ENCODE data around the gene MRPL18.
"Not testable (repeated sequence)": the region's sequence is repeated elsewhere in the genome, so short reads cannot be mapped to it uniquely, and the experiment has no call there.

The MRPL18 gene

GRCh38 chr6:159790149-159790955, at the start of gene MRPL18:
TSS of gene MRPL18 (plus strand) at chr6:159790467. CDS start at chr6:159790588, 121 bp downstream.
- DNase-seq: peak; percentile 68 to 78 (median 74)

- no peak for DNase-seq
Measured at GRCh38 chr6:159742165-159742564, 48.1 kb upstream of the MRPL18 start.

- DNase-seq: no peak
Measured at GRCh38 chr6:159745081-159745480, 45.2 kb upstream of the MRPL18 start.

- DNase-seq: no peak
Measured at GRCh38 chr6:159746759-159747158, 43.5 kb upstream of the MRPL18 start.

- not testable (repeated sequence) for DNase-seq
Measured at GRCh38 chr6:159748127-159748526, 42.1 kb upstream of the MRPL18 start.

GRCh38 chr6:159751448-159751847, 38.8 kb upstream of the MRPL18 start:
- no peak for DNase-seq

GRCh38 chr6:159753081-159753872, 37.0 kb upstream of the MRPL18 start:
- DNase-seq: no peak

GRCh38 chr6:159754401-159754800, 35.9 kb upstream of the MRPL18 start:
- DNase-seq: no peak

- DNase-seq: no peak
Measured at GRCh38 chr6:159754959-159755914, 35.0 kb upstream of the MRPL18 start.

GRCh38 chr6:159756508-159756907, 33.8 kb upstream of the MRPL18 start:
- DNase-seq: no peak

GRCh38 chr6:159758031-159759001, 32.0 kb upstream of the MRPL18 start:
- DNase-seq: no peak

GRCh38 chr6:159759645-159760044, 30.6 kb upstream of the MRPL18 start:
- DNase-seq: no peak

- no peak for DNase-seq
Measured at GRCh38 chr6:159760602-159761057, 29.6 kb upstream of the MRPL18 start.

- DNase-seq: peak in 1 of 4 experiments; percentile 26
Measured at GRCh38 chr6:159761129-159761872, 29.0 kb upstream of the MRPL18 start.

- peak; percentile 76 to 90 (median 84) for DNase-seq
Measured at GRCh38 chr6:159761873-159762680, 28.2 kb upstream of the MRPL18 start, which contains the start of gene ACAT2. TSS of gene ACAT2 (plus strand) at chr6:159762045. CDS start at chr6:159762088, 43 bp downstream.

GRCh38 chr6:159762681-159763293, 27.5 kb upstream of the MRPL18 start:
- no peak for DNase-seq

GRCh38 chr6:159766906-159767305, 23.4 kb upstream of the MRPL18 start:
- no peak for DNase-seq

- no peak for DNase-seq
Measured at GRCh38 chr6:159769470-159769869, 20.8 kb upstream of the MRPL18 start.

GRCh38 chr6:159772196-159772595, 18.1 kb upstream of the MRPL18 start:
- DNase-seq: no peak
